ENCODE measurements around the gene ATXN7. TPM values are rescaled to one million over a fixed set of nuclear protein-coding genes. Genes with fewer than 3 reads are reported as not detected.

The ATXN7 gene
- total and polyA plus RNA-seq, 2 of the 13 experiments (the other 11 are each of a cell fraction or from before 2014, with no cell fraction given): 13.8 to 20.0 TPM

- TF ChIP-seq, protein P1, sequence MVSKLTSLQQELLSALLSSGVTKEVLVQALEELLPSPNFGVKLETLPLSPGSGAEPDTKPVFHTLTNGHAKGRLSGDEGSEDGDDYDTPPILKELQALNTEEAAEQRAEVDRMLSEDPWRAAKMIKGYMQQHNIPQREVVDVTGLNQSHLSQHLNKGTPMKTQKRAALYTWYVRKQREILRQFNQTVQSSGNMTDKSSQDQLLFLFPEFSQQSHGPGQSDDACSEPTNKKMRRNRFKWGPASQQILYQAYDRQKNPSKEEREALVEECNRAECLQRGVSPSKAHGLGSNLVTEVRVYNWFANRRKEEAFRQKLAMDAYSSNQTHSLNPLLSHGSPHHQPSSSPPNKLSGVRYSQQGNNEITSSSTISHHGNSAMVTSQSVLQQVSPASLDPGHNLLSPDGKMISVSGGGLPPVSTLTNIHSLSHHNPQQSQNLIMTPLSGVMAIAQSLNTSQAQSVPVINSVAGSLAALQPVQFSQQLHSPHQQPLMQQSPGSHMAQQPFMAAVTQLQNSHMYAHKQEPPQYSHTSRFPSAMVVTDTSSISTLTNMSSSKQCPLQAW (CRISPR knock-in tag; IDR thresholded peaks at IDR 0.05): no peak
- TF ChIP-seq ERF (CRISPR knock-in tag; IDR thresholded peaks at IDR 0.05) (no peak), TSC22D2 (CRISPR knock-in tag; IDR thresholded peaks at IDR 0.05; ENCODE audit: borderline replicate concordance) (no peak), ETV5 (CRISPR knock-in tag; IDR thresholded peaks at IDR 0.05; ENCODE audit: borderline replicate concordance) (no peak), ZNF567 (CRISPR knock-in tag; IDR thresholded peaks at IDR 0.05; ENCODE audit: borderline replicate concordance) (no peak), AGO1 (IDR thresholded peaks at IDR 0.05; ENCODE audit: low read depth, low read length, poor library complexity, severe bottlenecking) (no peak), NPAS2 (CRISPR knock-in tag; IDR thresholded peaks at IDR 0.05; ENCODE audit: borderline replicate concordance) (no peak), ZNF773 (CRISPR knock-in tag; IDR thresholded peaks at IDR 0.05; ENCODE audit: borderline replicate concordance) (no peak), RBM39 (IDR thresholded peaks at IDR 0.05; ENCODE audit: low read depth, low read length, poor library complexity, severe bottlenecking) (no peak), SP1 (IDR thresholded peaks at IDR 0.05) (no peak), SP1 (CRISPR knock-in tag; IDR thresholded peaks at IDR 0.05) (no peak)
Observed at GRCh38 chr3:63950698-63951097, 87.0 kb downstream of the ATXN7 start (continued).

DNA sequence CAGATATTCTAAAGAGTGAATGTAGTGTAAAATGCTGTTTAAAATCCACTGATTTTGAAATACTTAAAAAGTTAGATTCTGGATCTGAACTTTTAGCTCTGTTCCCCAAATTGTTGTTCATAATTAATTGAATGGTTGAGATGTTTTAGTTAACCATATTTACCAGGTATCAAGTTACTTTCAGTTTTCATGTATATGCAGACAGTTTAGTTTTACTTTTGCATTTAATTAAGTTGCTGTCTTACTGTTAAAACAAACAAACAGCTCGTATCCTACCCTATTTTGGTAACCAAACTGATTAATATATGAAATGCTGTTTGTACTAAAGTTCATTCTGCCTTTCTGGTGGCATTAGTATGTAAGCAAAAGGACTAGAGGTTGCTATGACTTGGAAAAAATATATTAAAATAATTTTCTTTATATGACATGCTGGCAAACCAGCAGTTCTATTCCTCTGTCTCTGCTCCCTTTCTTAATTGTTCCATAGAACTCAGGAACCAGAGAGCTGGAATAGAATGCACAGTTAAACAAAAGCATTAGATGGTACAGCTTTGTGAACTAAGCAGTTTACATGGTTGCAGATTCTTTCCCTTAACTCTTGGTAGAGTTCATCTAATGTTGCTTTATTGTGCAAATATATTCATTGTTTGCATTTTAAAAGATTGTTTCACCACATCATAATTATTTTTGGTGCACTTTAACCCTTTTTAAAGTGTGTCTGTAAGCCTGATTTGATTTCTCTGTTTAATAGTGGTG is 88.0 kb downstream of the ATXN7 start:
- Histone ChIP-seq H2AFZ (ENCODE audit: low read length) (no peak overlapping the region), H3K4me3 (replicated peaks in 1 of 3; ENCODE audit: insufficient read depth in 1 of 3, low read depth in 2 of 3, low read length in 3 of 3) (no peak overlapping the region), H3K27me3 (ENCODE audit: control insufficient read depth in 1 of 2, insufficient read depth in 2 of 2, low read length in 2 of 2) (no peaks in the 10 kb centered on the region), H3K4me1 (ENCODE audit: insufficient read depth, low read length) (peaks cover 28% of the 10 kb centered on the region), H3K79me2 (ENCODE audit: insufficient read depth, low read length) (peaks cover 21% of the 10 kb centered on the region), H3K27ac (ENCODE audit: extremely low read length, insufficient read depth, low read length) (no peak overlapping the region), H4K20me1 (ENCODE audit: insufficient read depth, low read length) (peaks cover 3% of the 10 kb centered on the region; the same call in 1 of the 2 replicates), H3K36me3 (replicated peaks in 1 of 2; ENCODE audit: control insufficient read depth in 1 of 2, insufficient read depth in 2 of 2, low read length in 2 of 2) (peaks cover 5 to 33% of the 10 kb centered on the region in 2 experiments; a peak in 4 of 5 replicates), H3K4me2 (ENCODE audit: low read depth, low read length) (no peak overlapping the region), H3K9ac (ENCODE audit: insufficient read depth, low read depth, low read length) (no peak overlapping the region), H3K9me3 (ENCODE audit: low read length) (no peaks in the 10 kb centered on the region)
- POLR2A ChIA-PET: no interaction called here
- intact Hi-C loops (cut with micrococcal nuclease; ENCODE audit: unreplicated experiment): no loop called here
- ATAC-seq (no peak), DNase-seq (ENCODE audit: low spot score) (no peak), FAIRE-seq (no peak)
- in situ Hi-C loops (cut with HindIII; ENCODE audit: extremely low pct_ligation_motif_present, low pct_unique_long_range_greater_than_20kb): no loop called here
- CTCF ChIA-PET (ENCODE audit: low intra/inter-chr PET ratio, low total read pairs): no interaction called here
- TF ChIP-seq ARNTL (CRISPR knock-in tag; IDR thresholded peaks at IDR 0.05) (no peak), ZKSCAN5 (CRISPR knock-in tag; IDR thresholded peaks at IDR 0.05) (no peak), SYNCRIP (IDR thresholded peaks at IDR 0.05; ENCODE audit: insufficient read depth, low read depth, low read length) (no peak), ZNF33B (CRISPR knock-in tag; IDR thresholded peaks at IDR 0.05) (no peak)
- WGBS (ENCODE audit: low lambda C conversion rate): 85% methylated on average over 1 of the region's 1 CpG
- BruUV-seq (replicated peaks): no TSS peak

Data from HepG2 (cell line).